HepG2 (cell line): ENCODE measurements around the gene TCOF1. TPM values are rescaled to one million over a fixed set of nuclear protein-coding genes. Genes with fewer than 3 reads are reported as not detected.

Source experiments
- ASH2L ChIP-seq: fragments of 300-600, 200-600 bp; sonication (generic); IDR thresholded peaks from 2 replicates; pipeline ENCODE4 v1.7.0; 2017; ENCODE audit warnings: low read depth, mild to moderate bottlenecking, moderate library complexity, mixed read lengths, low read length; ENCODE audit not compliant: insufficient read length
- CBFB ChIP-seq: sonication (generic); formaldehyde crosslinking; IDR thresholded peaks from 2 replicates; pipeline ENCODE4 v1.4.0; 2020; ENCODE audit warnings: missing genetic modification reagents
- CSRNP2 ChIP-seq: sonication (generic); formaldehyde crosslinking; conservative IDR thresholded peaks from 2 replicates; pipeline ENCODE4 v1.8.0; 2022; ENCODE audit warnings: low read depth, missing genetic modification reagents
- ELF3 ChIP-seq: IDR thresholded peaks from 2 replicates; pipeline ENCODE4 v1.6.1; 2016; ENCODE audit warnings: missing genetic modification reagents, missing compliant biosample characterization
- GABPB1 ChIP-seq: IDR thresholded peaks from 2 replicates; pipeline ENCODE4 v1.6.1; 2016; ENCODE audit warnings: mild to moderate bottlenecking, missing genetic modification reagents, moderate library complexity, missing compliant biosample characterization
- HNRNPLL ChIP-seq: fragments of 200-400 bp; formaldehyde crosslinking; IDR thresholded peaks from 2 replicates; pipeline ENCODE4 v1.6.1; 2017; ENCODE audit warnings: mild to moderate bottlenecking, low read depth, low read length; ENCODE audit not compliant: poor library complexity, severe bottlenecking
- KDM5B ChIP-seq: sonication (generic); formaldehyde crosslinking; IDR thresholded peaks from 2 replicates; pipeline ENCODE4 v1.4.0; 2020; ENCODE audit warnings: missing genetic modification reagents, mild to moderate bottlenecking, borderline replicate concordance
- KLF16 ChIP-seq, 2 experiments: sonication (generic) in 1 of 2; formaldehyde crosslinking in 1 of 2; IDR thresholded peaks; 2 replicates each; pipeline versions ENCODE4 v1.6.1 to v1.8.0; 2016 to 2023; ENCODE audit warnings: missing genetic modification reagents in 2 of 2, missing compliant biosample characterization in 1 of 2
- LCORL ChIP-seq, 2 experiments: fragments of 450-650 bp in 1 of 2; sonication (generic) in 1 of 2; formaldehyde crosslinking in 1 of 2; IDR thresholded peaks; 2 replicates each; pipeline versions ENCODE4 v1.5.0 to v1.6.1; 2017 to 2020; ENCODE audit warnings: antibody characterized with exemption in 1 of 2, missing genetic modification reagents in 1 of 2
- NKX3-1 ChIP-seq: sonication (generic); formaldehyde crosslinking; IDR thresholded peaks from 2 replicates; pipeline ENCODE4 v1.5.0; 2020; ENCODE audit warnings: missing genetic modification reagents
- NPAS2 ChIP-seq: sonication (generic); formaldehyde crosslinking; IDR thresholded peaks from 2 replicates; pipeline ENCODE4 v1.8.0; 2022; ENCODE audit warnings: mild to moderate bottlenecking, missing genetic modification reagents, borderline replicate concordance
- PCBP2 ChIP-seq: fragments of 200-400 bp; formaldehyde crosslinking; optimal IDR thresholded peaks from 2 replicates; pipeline ENCODE3; 2018; ENCODE audit warnings: low read length, low read depth; ENCODE audit not compliant: poor library complexity, severe bottlenecking
- PLRG1 ChIP-seq: fragments of 450-650 bp; conservative IDR thresholded peaks from 2 replicates; pipeline ENCODE4 v1.6.1; 2016
- RORA ChIP-seq: sonication (generic); formaldehyde crosslinking; IDR thresholded peaks from 2 replicates; pipeline ENCODE4 v1.5.0; 2020; ENCODE audit warnings: mild to moderate bottlenecking, missing genetic modification reagents, moderate library complexity
- SRF ChIP-seq: IDR thresholded peaks from 2 replicates; pipeline ENCODE4 v1.6.1; 2011; ENCODE audit warnings: mild to moderate bottlenecking, low read depth, low read length, moderate library complexity
- STAT5B ChIP-seq: sonication (generic); formaldehyde crosslinking; IDR thresholded peaks from 2 replicates; pipeline ENCODE4 v1.4.0; 2020; ENCODE audit warnings: missing genetic modification reagents
- THAP11 ChIP-seq: IDR thresholded peaks from 2 replicates; pipeline ENCODE4 v1.6.1; 2016; ENCODE audit warnings: missing biosample characterization, missing genetic modification reagents
- ZBTB20 ChIP-seq: sonication (generic); formaldehyde crosslinking; IDR thresholded peaks from 2 replicates; pipeline ENCODE4 v1.8.1; 2023; ENCODE audit warnings: missing genetic modification reagents, low read depth, mild to moderate bottlenecking, borderline replicate concordance
- ZNF121 ChIP-seq: sonication (generic); formaldehyde crosslinking; IDR thresholded peaks from 2 replicates; pipeline ENCODE4 v1.5.0; 2020; ENCODE audit warnings: mild to moderate bottlenecking, missing genetic modification reagents
- ZNF234 ChIP-seq: sonication (generic); formaldehyde crosslinking; conservative IDR thresholded peaks from 2 replicates; pipeline ENCODE4 v1.5.1; 2020; ENCODE audit warnings: mild to moderate bottlenecking, missing genetic modification reagents
- ZNF331 ChIP-seq: sonication (generic); formaldehyde crosslinking; IDR thresholded peaks from 2 replicates; pipeline ENCODE4 v1.4.0; 2020; ENCODE audit warnings: missing genetic modification reagents
- ZNF556 ChIP-seq: sonication (generic); formaldehyde crosslinking; IDR thresholded peaks from 2 replicates; pipeline ENCODE4 v1.4.0; 2020; ENCODE audit warnings: mild to moderate bottlenecking, missing genetic modification reagents, borderline replicate concordance
- ZNF562 ChIP-seq: sonication (generic); formaldehyde crosslinking; IDR thresholded peaks from 2 replicates; pipeline ENCODE4 v1.8.0; 2022; ENCODE audit warnings: missing genetic modification reagents, borderline replicate concordance
- polyA plus RNA-seq, 8 experiments: library from polyadenylated mRNA; depleted of rRNA in 3 of 8; stranded (reverse) in 7 of 8; unstranded in 1 of 8; fragments of >200 nt; fragmentation: Illumina TruSeq in 4 of 8; extraction: Trizol in 4 of 8; gene quantifications; 2 replicates each; pipeline versions ENCODE4 v1.2.1 to v1.2.3, GENCODE V29; 2011 to 2016; ENCODE audit warnings: low read depth in 4 of 8, missing spikeins in 1 of 8, mixed read lengths in 1 of 8; ENCODE audit not compliant: insufficient read depth in 1 of 8
- total RNA-seq, 5 experiments: library from RNA; depleted of rRNA; stranded (reverse); fragments of >200 nt; fragmentation: Illumina TruSeq; extraction: Trizol; gene quantifications; 2 replicates each; pipeline ENCODE4 v1.2.3, GENCODE V29; 2016; ENCODE audit warnings: low read depth in 1 of 5
- TF ChIP-seq, protein P1 (sequence below): sonication (generic); formaldehyde crosslinking; IDR thresholded peaks from 2 replicates; pipeline ENCODE4 v1.9.0; 2021; ENCODE audit warnings: missing genetic modification reagents, mild to moderate bottlenecking, borderline replicate concordance
- TF ChIP-seq, protein P2 (sequence below): sonication (generic); formaldehyde crosslinking; IDR thresholded peaks from 2 replicates; pipeline ENCODE4 v1.8.1; 2023; ENCODE audit warnings: missing genetic modification reagents, inconsistent platforms, borderline replicate concordance
- TF ChIP-seq, protein P3 (sequence below): sonication (generic); formaldehyde crosslinking; IDR thresholded peaks from 2 replicates; pipeline ENCODE4 v1.4.0; 2020; ENCODE audit warnings: mild to moderate bottlenecking, missing genetic modification reagents

The TCOF1 gene
- total and polyA plus RNA-seq, 2 of the 13 experiments (the other 11 are each of a cell fraction or from before 2014, with no cell fraction given): 10.1 to 41.6 TPM

DNA sequence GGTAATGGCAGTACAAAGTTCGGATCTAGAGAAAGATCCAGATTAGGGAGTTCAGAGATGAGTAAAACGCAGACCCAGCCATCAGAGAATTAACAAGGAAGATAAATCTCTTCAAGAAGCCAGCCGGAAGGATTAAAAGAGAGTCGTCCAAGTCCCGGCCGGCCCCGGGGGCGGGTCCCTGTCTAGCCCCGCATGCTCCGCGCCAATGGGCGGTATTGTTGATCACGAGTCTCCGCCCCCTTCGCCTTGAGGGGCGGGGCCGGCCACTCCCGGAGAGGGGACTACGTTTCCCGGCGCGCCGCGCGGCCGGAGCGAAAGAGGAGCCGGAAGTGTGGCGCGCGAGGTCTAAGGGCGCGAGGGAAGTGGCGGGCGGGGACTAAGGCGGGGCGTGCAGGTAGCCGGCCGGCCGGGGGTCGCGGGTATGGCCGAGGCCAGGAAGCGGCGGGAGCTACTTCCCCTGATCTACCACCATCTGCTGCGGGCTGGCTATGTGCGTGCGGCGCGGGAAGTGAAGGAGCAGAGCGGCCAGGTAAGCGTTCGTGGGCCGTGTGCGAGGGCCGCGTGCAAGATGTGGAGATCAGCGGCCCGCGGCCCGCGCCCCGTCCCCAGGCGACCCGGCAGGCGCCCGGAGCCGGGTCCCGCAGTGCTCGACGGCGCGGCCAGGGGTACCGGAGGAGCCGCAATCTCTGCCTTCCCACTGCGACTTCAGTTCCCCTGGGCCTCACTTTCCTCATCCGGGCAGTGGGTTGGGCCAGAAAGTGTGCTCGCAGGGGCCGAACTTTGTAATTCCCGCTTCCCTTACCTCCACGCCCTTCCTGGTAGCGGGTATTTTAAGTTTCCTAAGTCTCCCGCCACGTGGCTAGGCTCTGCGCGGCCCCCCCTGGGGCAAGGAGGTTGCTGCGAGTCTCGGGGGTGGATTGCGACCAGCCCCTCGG is at the start of gene TCOF1 (continued):
- 0 out of 2 replicates have a peak, but pooled peaks have one; percentile 58 for TF ChIP-seq NKX3-1 (CRISPR knock-in tag)
- TF ChIP-seq HNRNPLL: peak; percentile 58
- no peak for TF ChIP-seq STAT5B (CRISPR knock-in tag)
- no peak for TF ChIP-seq PCBP2
- TF ChIP-seq, protein P1, sequence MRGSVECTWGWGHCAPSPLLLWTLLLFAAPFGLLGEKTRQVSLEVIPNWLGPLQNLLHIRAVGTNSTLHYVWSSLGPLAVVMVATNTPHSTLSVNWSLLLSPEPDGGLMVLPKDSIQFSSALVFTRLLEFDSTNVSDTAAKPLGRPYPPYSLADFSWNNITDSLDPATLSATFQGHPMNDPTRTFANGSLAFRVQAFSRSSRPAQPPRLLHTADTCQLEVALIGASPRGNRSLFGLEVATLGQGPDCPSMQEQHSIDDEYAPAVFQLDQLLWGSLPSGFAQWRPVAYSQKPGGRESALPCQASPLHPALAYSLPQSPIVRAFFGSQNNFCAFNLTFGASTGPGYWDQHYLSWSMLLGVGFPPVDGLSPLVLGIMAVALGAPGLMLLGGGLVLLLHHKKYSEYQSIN (CRISPR knock-in tag): no peak
- no peak for TF ChIP-seq LCORL (IDR thresholded peaks at IDR 0.05)
- TF ChIP-seq LCORL (CRISPR knock-in tag; IDR thresholded peaks at IDR 0.05): 0 out of 2 replicates have a peak, but pooled peaks have one; percentile 20
- no peak for TF ChIP-seq ZNF556 (CRISPR knock-in tag)
- TF ChIP-seq KLF16 (CRISPR knock-in tag; IDR thresholded peaks at IDR 0.05): no peak
- TF ChIP-seq RORA: no peak
- no peak for TF ChIP-seq ASH2L
- no peak for TF ChIP-seq PLRG1
- TF ChIP-seq KDM5B (CRISPR knock-in tag): peak; percentile 49; the same call in 1 of the 2 replicates
- no peak; the same call in 1 of the 2 replicates for TF ChIP-seq CBFB (CRISPR knock-in tag)
- TF ChIP-seq, protein P2, sequence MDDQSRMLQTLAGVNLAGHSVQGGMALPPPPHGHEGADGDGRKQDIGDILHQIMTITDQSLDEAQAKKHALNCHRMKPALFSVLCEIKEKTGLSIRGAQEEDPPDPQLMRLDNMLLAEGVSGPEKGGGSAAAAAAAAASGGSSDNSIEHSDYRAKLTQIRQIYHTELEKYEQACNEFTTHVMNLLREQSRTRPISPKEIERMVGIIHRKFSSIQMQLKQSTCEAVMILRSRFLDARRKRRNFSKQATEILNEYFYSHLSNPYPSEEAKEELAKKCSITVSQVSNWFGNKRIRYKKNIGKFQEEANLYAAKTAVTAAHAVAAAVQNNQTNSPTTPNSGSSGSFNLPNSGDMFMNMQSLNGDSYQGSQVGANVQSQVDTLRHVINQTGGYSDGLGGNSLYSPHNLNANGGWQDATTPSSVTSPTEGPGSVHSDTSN (CRISPR knock-in tag): no peak
- TF ChIP-seq, protein P3, sequence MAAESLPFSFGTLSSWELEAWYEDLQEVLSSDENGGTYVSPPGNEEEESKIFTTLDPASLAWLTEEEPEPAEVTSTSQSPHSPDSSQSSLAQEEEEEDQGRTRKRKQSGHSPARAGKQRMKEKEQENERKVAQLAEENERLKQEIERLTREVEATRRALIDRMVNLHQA: no peak
- no peak for TF ChIP-seq NPAS2 (CRISPR knock-in tag)
- peak; percentile 68; the same call in 1 of the 2 replicates for TF ChIP-seq ZNF562 (CRISPR knock-in tag)
- peak; percentile 55; the same call in 1 of the 2 replicates for TF ChIP-seq ELF3 (CRISPR knock-in tag)
- TF ChIP-seq ZNF234: no peak
- TF ChIP-seq GABPB1 (CRISPR knock-in tag): peak; percentile 97
- TF ChIP-seq ZNF331: no peak
- TF ChIP-seq THAP11 (CRISPR knock-in tag): peak; percentile 98
- TF ChIP-seq CSRNP2 (CRISPR knock-in tag): no peak
- TF ChIP-seq ZNF121: no peak
- TF ChIP-seq SRF: no peak
- no peak for TF ChIP-seq ZBTB20 (CRISPR knock-in tag)
